Hematopoietic multipotent progenitor cell treated with erythropoietin and hydrocortisone succinate and interleukin-3 and kit ligand, for 17 days (in vitro differentiated cells): ENCODE results near the gene C1orf232.

Experiments
- DNase-seq: peaks from one replicate; pipeline ENCODE4 v3.0.0-alpha.2; 2015; ENCODE audit warnings: low spot score

C1orf232 gene

GRCh38 chr1:26124418-26125331, 44.1 kb downstream of the C1orf232 start:
- DNase-seq = peak; percentile 55

DNA sequence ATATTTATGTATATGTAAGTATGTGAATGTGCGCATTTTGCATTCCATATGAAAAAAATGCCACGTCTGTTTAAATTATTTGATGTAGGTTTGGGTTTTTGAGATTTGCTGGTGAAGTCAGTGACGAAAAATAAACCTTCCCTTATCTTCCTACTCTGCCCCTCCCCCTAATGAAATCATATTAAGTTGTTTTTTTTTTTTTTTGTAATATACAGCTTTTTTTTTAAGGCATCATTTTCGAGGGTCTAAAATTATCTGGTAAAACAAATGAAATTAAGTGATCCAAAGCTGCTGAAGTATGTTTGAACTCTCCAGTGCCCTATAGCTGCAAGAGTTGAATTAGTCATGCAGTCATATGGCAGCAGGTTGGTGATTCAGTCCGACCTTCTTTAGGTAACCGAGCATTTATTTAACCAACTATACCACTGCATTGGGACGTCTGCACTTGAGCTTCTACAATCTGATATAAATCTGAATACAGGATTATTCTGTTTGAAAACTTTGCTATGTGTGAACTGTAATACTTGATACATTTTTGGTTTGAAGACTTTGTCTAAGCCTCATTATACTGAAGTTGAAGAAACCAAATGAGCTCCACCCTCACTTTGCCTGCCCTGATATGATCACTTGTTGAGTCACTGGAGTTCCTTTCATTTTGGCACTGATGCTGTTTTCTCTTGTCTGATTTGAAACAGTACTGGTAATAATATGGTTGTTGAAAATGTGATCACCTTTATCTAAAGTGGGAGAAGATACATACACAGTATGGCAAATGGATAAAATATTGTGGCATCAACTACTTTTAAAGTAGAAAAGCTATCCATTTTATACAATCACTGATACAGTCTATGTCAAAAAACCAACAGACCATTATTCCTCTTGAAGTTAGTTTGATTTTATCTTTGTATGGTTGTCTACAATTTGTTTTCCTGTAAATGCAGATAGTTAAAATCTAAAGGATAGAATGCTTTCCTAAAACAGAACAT, 45.5 kb downstream of the C1orf232 start:
- DNase-seq = peak; percentile 86

GRCh38 chr1:26121854-26122773, 46.6 kb downstream of the C1orf232 start:
- peak; percentile 62 for DNase-seq

DNA sequence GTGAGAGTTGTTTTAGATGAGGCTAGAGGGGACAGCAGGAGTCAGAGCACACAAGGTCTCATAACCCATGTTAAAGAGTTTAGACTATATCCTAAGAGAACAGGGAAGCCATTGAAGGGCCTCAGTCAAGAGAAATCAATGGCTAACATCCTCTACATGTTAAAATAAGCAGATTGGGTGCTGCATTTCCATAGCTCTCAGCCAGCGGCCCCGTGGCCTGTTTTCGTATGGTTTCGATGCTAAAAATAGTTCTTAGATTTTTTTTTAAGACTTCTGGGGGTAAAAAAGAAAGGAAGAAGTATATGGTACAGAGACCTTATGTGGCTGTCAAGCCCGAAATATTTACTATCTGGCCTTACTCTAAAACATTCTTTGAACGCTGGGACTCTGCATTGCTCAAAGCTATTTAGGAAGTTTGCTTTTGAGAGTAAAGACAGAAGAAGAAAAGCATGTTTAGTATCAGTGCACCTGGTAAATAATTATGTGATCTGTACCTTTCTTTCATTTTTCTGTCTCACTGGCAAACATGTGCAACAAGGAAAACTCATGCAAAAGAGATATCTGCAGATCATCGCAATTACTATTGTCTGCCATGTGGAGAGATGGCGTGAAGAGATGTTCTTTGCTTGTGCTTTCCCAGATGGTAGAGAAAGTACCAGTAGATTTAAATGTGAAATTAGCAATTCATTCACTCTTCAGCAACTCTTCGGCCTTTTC, 48.7 kb downstream of the C1orf232 start:
- peak; percentile 4 for DNase-seq

DNA sequence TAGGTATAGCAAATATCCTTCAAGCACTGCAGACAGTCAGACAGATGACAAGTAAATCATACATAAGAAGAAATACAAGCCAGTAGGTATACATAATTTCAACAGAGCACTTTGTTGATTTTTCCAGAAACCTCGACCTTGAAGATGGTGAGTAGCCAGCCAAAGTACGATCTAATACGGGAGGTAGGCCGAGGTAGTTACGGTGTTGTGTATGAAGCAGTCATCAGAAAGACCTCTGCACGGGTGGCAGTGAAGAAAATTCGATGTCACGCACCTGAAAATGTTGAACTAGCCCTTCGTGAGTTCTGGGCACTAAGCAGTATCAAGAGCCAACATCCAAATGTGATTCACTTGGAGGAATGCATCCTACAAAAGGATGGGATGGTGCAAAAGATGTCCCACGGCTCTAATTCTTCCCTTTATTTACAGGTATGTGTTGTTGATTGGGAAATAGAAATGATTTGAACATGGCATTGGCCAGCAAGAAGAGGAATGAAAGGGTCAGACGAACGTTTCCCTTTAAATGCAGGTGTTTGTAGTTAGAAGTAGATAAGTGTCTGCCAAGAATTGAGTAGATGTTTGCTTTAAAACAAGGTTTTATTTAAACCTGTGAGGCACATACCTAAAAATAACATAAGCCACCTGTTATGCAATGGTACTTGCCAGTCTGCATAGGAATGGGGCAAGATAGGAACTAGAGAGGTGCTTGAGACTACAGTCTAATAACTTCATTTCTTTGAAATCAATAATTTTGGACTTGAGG, 54.4 kb downstream of the C1orf232 start:
- DNase-seq = no peak
